GM18858 (cell line): ENCODE results near the gene BCL2L13.

ENCODE experiments used
- ATAC-seq: cut with Tn5 transposase; IDR thresholded peaks from one replicate; pipeline ENCODE4 v1.9.1; 2021; ENCODE audit not compliant: unreplicated experiment

Gene BCL2L13

DNA sequence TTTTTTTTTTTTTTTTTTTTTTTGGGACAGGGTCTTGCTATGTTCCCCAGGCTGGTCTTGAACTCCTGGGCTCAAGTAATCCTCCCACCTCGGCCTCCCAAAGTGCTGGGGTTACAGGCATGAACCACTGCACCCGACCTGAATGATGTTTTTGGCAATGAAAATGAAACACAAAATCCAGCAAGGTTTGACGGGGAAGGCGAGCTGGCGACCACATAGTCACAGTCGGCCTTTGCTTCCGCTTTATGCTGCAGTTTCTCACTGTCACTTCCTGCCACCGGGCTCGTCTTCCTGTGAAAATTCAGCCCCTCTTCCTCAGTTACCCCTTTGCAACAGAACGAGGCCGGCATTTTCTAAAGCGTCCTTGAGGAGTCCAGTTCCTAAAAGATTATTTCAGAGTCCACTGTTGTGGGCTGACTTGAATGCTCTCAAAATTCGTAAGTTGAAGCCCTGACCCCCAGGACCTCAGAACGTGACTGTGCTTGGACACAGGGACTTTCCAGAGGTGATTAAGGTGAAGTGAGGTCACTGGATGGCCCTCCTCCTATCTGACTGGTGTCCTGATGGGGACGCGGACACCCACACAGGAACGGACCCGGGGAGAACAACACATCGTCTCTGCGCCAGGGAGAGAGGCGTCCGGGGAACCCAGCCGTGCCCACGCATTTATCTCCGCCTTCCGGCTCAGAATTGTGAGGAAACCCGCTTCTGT is 138.6 kb downstream of the BCL2L13 start:
- no peak for ATAC-seq

DNA sequence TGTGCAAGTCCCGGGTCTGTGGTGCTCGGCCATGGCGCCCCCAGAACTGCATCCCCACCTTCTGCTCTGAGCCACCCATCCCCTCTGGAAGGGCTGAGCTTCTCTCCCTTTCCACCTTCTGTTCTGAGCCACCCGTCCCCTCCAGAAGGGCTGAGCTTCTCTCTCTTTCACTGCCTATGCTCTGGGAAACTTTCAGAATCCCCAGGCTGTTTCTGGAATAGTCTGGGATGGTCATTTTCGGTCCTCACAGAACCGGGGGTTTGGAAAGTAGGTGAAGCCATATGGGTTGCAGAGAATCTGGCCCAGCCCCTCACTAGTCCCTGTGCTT is 139.1 kb downstream of the BCL2L13 start:
- no peak for ATAC-seq

DNA sequence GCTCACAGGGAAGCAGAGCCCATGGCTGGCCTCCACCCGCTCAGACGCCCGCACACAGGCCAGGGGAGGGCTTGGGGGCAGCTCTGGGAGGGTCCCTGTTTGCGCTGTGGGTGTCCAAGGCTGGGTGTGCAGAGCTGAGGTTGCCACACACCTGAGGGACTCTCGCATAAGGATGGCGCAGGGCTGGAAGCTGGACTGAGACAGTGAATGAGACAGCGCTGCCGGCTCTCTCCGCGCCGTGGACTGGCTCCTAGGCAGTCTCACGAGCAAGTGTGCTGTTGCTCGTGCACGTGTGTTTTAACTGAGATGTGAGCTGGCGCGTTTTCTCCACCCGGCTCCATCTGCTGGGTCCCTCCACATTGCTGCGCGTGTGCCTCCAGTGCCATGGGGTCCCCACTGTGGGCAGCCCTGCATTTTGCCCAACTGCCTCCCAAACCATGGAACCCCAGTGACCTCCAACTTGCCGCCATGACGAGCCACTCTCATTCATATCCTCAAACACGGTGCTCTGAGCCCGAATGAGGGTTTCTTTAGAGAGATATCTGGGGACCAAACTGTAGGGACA is 139.9 kb downstream of the BCL2L13 start:
- no peak for ATAC-seq

DNA sequence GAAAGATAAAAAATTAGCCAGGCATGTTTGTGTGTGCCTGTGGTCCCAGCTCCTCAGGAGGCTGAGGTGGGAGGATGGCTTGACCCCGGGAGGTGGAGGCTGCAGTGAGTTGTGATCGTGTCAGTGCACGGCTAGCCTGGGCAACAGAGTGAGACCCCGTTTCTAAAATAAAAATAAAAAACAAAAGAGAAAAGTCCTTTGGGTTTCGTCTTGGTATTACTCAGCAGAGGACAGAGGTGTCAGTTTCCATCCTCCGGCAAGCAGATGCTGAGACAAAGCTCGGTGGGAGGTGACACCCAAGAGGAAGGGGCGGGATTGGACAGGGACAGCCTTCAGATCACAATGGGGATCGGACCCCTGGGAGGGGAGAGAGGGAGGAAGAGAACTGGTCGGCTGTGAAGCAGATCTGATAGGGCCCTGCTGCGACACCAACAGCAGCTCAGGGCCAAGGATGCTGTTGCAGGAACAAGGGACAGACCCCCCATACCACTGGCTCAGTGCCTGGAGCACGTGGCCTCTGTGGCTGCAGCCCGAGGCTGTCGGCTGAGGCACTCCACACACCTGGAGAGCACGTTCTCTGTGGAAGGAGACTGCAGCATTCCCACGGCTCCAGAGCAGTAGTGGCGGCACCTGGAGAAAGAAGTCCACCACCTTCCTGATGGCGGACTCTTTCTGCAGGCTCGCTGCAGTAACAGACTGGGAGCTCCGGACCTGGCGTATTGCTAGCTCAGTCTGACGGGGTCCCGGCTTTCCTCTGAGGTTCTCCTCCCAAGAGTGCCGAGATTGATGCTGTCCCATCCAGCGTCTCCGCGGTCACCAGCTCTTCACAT is 140.9 kb downstream of the BCL2L13 start:
- ATAC-seq: no peak

DNA sequence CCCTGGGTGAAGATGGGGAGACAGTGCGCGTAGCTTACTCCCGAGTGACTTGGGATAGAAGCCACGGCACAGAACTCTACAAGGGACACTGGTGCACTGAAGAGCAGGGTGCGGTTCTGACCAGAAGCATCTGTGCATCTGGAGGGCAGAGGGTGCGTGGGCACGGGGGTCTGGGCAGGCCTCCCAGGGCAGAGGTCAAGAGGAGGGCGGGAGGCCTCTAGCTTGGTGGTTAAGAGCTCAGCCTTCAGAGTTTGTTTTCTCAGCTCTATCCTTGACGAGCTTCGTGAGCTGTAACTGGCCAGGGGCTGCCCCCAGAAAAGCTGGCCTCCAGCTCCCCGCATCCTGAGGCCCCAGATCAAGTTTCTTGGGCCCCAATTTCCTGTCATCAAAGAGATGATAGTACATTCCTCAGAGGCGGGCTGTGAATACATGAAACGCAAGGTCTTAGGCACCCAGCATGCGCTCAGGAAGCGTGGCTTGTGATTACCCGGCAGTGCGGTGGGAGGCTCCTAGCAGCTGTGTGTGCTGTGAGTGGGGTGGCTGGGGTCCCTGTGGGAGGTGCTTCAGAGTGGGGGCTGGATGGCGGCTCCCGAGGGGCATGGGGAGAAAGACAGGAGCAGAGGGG is 141.7 kb downstream of the BCL2L13 start:
- no peak for ATAC-seq
